HG03108 (cell line): Measurements from ENCODE around the gene GREB1.

ENCODE experiments used
- ATAC-seq: cut with Tn5 transposase; IDR thresholded peaks from one replicate; pipeline ENCODE4 v1.9.1; 2021; ENCODE audit warnings: moderate library complexity; ENCODE audit not compliant: unreplicated experiment

GREB1 gene

GRCh38 chr2:11597538-11598225 lies 63.8 kb downstream of the GREB1 start:
- ATAC-seq, result no peak

GRCh38 chr2:11598228-11598731 lies 64.4 kb downstream of the GREB1 start:
- no peak for ATAC-seq

- no peak for ATAC-seq
These were observed 68.8 kb downstream of the GREB1 start for GRCh38 chr2:11602563-11603204.

- no peak for ATAC-seq
These were observed 76.9 kb downstream of the GREB1 start for GRCh38 chr2:11610624-11611242.

GRCh38 chr2:11611251-11611650 lies 77.4 kb downstream of the GREB1 start:
- no peak for ATAC-seq

- no peak for ATAC-seq
These were observed 78.8 kb downstream of the GREB1 start for GRCh38 chr2:11612553-11613215.

GRCh38 chr2:11613297-11613696 lies 79.5 kb downstream of the GREB1 start:
- no peak for ATAC-seq

GRCh38 chr2:11615209-11615608 lies 81.4 kb downstream of the GREB1 start:
- ATAC-seq, result no peak

GRCh38 chr2:11616097-11616687 lies 82.3 kb downstream of the GREB1 start:
- no peak for ATAC-seq

- no peak for ATAC-seq
These were observed 83.1 kb downstream of the GREB1 start for GRCh38 chr2:11616851-11617415.

GRCh38 chr2:11617527-11617926 lies 83.7 kb downstream of the GREB1 start:
- no peak for ATAC-seq

GRCh38 chr2:11617984-11618707 lies 84.3 kb downstream of the GREB1 start:
- ATAC-seq, result no peak

- ATAC-seq, result no peak
These were observed 84.8 kb downstream of the GREB1 start for GRCh38 chr2:11618708-11619062.

GRCh38 chr2:11621410-11621809 lies 87.6 kb downstream of the GREB1 start:
- no peak for ATAC-seq

GRCh38 chr2:11622611-11623010 lies 88.8 kb downstream of the GREB1 start:
- ATAC-seq, result no peak

GRCh38 chr2:11624893-11625292 lies 91.0 kb downstream of the GREB1 start:
- no peak for ATAC-seq

- no peak for ATAC-seq
These were observed 91.8 kb downstream of the GREB1 start for GRCh38 chr2:11625671-11626070.

GRCh38 chr2:11628675-11629074 lies 94.8 kb downstream of the GREB1 start:
- ATAC-seq, result no peak

- ATAC-seq, result no peak
These were observed 95.4 kb downstream of the GREB1 start for GRCh38 chr2:11629215-11629614.

- no peak for ATAC-seq
These were observed 96.0 kb downstream of the GREB1 start for GRCh38 chr2:11629851-11630250.
